HL-60/S4 treated with phorbol 12-myristate 13-acetate at 8.2 ng/mL for 4 days and 3 days (cell line): ENCODE data around the gene TINAGL1.

Experiments used
- in situ Hi-C: fragments of 300-500 bp; cut with MboI; formaldehyde crosslinking; loops from 2 replicates; pipeline ENCODE4 v1.15.0; 2022; ENCODE audit warnings: low sequenced_read_pairs

Gene TINAGL1

DNA sequence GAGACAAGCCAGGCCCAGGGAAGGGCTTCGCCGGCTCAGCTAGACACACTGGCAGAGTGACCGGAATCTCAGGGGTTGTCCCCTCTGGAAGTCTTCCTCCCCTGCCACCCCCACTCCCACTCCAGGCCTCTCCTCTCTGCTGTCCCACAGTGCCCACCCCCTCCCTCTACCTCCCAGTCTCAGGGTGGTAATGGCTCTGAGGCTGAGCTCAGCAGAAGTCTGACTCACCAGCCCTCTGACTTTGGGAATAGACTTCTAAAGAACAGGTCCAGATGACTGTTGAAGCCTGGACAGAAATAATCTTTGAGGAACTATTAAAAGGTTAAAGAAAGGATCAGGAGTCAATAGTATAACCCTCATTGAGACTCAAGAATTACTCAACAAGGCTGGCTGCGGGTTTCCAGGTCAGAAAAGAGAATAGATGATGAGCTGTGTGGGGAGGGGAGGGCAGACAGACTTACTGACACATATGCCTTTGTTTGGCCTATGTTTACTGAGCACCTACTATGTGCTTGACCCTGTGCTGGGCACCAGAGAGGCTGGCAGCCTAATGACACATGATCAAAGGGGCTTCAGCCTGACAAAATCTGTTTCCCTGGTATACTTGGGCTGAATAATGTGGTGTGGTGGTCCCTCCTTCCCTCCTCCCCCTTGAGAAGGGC is 49.4 kb downstream of the TINAGL1 start:
- in situ Hi-C loops, result no loop called here

DNA sequence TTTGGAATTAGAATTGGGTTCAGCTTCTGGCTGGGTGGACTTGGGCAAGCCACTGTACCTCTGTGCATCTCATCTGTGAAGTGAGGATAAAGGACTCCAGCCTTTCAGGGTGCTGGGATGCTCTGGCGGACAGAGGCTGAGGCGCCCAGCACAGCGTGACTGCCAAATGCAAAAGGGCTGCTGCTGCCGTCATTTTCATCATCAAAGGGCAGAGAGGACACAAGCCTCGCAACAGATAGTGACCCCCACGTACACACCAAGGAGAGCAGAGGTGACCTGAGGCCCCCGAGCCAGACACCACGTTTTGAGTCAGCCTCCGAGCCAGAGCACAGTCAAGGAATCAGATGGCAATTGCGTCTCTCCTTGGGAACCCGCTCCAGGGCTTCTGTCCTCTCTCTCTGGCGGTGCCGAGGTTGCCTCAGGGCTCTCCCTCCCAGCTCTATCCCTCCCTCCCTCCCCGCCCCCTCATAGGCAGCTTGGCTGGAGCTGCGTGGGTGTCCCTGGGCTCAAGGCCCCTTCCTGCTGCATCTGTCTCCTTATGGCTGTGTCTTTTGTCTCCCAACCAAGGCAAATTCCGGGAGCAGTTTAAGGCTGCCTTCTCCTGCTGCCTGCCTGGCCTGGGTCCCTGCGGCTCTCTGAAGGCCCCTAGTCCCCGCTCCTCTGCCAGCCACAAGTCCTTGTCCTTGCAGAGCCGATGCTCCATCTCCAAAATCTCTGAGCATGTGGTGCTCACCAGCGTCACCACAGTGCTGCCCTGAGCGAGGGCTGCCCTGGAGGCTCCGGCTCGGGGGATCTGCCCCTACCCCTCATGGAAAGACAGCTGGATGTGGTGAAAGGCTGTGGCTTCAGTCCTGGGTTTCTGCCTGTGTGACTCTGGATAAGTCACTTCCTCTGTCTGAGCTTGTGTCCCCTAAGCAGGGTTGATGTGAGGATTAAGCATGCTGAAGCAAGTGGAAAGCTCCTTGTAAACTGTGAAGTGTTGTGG is 50.2 kb downstream of the TINAGL1 start:
- in situ Hi-C loops, result no loop called here

DNA sequence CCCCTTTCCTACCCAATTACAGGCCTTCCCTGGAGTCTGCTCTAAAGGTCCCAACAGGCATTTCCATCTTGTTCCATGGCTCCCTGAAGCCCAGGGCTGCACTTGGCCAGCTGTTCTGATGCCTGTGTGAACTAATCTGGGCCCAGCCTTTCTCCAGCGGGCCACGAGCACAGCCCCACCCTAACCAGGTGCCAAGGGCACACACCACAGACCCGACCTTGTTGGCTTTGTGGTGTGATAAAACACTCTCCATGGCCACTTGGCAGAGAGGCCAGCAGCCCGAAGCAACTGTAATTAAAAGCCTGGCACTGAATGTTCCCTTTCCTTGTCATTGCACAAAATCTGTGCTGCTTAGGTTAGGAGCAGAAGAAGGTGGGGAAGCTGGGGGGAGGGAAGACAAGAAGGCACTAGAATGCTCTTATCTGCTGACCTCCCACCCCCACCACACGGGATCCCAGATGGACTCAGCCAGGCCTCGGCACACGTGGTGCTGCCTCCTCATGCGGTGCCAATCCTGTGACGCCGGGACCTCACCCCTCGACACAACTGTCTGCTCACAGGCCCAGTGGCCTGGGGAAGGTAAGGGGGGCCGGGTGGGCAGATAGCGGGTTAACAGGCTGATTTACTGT is 51.1 kb downstream of the TINAGL1 start:
- in situ Hi-C loops, result no loop called here

DNA sequence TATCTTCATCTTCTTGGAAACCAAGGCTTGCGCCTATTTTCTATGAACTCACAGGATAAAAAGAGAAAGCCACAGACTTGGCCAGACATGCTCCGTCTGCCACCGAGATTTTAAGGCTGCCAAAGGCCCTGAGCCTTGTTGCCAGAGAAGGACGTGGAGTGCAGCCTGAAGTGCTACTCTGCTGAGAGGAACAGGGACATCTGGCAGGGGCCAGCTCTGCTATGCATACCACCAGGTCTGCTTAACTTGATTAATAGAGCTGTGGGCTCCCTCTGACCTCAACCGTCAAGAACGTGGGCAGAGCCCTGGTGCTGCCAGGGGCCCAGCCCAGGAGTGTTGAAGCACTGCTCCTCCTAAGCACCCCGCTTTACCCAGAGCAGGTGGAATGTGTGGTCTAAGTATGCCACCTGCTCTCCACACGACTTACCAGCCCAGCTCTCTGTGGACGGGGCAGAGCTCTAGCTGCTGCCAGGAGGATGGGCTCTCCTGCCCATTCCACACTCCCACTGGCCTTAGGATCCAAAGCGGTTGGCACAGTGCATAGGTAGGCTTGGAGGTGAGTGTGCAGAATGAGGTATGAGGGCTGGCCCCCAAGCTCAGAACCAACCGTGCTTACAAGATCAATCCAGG is 51.7 kb downstream of the TINAGL1 start:
- in situ Hi-C loops, result no loop called here

DNA sequence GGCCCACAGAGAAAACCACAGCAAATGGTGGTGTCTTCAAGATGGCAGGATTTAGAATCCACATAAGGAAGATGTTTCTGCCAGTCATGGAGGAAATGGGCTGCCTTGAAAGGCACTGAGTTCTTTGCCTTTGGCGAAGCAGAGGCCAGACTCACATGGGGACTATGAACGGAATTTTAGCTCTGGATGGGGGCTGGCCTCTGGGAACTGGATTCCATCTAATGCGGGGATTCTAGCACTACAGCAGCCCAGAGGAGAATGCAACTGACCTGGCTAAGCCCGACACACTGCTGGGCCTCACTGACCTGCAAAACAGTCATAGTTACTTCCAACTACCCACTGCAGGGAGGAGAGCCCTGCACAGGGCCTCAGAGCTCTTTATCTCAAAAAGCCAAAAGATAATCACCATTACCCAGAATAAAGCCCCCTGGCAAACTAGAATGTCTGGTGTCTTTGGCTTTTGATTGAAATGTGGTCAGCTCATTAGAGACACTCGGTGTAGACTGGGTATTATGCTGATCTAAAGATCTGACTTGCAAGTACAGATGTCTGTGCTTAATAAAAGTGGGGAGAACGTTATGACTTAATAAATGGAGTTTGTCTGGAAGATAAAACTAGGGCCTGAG is 52.7 kb downstream of the TINAGL1 start:
- in situ Hi-C loops, result no loop called here

DNA sequence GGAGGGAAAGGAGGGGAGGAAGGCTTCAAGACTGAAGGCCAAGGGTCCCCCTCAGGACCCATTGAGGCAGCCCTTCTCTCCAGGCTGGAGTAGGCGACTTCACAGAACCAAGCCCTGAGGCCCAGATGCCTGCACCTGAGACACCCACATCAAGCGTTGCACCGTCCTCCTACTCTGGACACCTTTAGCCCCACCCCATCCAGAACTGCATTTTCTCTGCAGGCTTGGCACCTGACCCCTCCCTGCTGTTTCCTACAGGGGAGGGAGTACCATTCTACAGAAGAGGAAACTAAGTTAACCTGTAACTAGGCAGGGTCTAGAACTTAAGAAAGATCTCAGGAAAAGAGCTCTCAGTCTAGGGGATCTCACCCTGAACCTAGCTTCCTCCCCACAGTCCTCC is 56.3 kb downstream of the TINAGL1 start:
- in situ Hi-C loops, result no loop called here

DNA sequence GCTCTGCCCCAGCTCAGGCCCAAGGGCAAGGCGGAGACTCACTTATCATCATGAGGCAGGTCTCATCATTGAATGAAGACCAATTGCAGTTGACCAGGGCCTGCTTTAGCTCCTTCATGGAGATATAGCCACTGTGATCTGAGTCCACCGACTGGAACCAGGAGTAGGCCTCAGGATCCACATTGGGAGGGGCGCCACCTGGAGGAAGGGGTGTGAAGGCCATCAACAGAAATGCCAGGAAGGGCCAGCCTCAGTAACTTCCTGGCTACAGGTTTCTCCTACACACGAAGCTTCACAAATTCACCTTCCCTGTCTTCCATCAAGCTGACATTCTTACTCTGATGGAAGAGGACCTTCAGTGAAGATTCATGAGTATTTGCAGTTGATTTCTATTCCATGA is 56.8 kb downstream of the TINAGL1 start:
- in situ Hi-C loops, result no loop called here
